ENCODE results near the gene ERI3.

DNA sequence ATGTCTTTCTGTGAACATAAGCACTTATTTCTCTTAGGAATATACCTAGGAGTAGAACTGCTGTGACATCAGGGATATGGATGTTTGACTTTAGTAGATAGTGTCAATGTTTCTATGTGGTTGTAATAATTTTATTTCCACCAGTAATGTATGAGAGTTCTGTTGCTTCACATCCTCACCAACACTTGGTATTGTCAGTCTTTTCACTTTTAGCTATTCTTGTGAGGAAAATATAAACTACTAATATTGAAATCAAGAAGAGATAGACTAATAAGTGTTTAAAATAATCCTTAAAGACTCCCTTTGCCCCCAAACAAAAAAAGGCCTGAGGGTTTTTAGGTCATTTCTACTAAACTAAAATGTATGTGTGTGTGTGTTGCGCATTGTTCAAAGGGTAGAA is 144.5 kb downstream of the ERI3 start:
- TF ChIP-seq POLR2A (IDR thresholded peaks at IDR 0.05; ENCODE audit: borderline replicate concordance, extremely low read depth, insufficient read depth, insufficient read length) = no peak
- TF ChIP-seq, protein P1, sequence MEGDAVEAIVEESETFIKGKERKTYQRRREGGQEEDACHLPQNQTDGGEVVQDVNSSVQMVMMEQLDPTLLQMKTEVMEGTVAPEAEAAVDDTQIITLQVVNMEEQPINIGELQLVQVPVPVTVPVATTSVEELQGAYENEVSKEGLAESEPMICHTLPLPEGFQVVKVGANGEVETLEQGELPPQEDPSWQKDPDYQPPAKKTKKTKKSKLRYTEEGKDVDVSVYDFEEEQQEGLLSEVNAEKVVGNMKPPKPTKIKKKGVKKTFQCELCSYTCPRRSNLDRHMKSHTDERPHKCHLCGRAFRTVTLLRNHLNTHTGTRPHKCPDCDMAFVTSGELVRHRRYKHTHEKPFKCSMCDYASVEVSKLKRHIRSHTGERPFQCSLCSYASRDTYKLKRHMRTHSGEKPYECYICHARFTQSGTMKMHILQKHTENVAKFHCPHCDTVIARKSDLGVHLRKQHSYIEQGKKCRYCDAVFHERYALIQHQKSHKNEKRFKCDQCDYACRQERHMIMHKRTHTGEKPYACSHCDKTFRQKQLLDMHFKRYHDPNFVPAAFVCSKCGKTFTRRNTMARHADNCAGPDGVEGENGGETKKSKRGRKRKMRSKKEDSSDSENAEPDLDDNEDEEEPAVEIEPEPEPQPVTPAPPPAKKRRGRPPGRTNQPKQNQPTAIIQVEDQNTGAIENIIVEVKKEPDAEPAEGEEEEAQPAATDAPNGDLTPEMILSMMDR (IDR thresholded peaks at IDR 0.05 in 2 of 3, conservative IDR thresholded peaks at IDR 0.05 in 1 of 3; ENCODE audit: borderline replicate concordance in 1 of 3, insufficient read depth in 1 of 3, low read depth in 2 of 3, low read length in 2 of 3) = no peak
- TF ChIP-seq, protein P2, sequence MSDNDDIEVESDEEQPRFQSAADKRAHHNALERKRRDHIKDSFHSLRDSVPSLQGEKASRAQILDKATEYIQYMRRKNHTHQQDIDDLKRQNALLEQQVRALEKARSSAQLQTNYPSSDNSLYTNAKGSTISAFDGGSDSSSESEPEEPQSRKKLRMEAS (IDR thresholded peaks at IDR 0.05) = no peak
- TF ChIP-seq, protein P3, sequence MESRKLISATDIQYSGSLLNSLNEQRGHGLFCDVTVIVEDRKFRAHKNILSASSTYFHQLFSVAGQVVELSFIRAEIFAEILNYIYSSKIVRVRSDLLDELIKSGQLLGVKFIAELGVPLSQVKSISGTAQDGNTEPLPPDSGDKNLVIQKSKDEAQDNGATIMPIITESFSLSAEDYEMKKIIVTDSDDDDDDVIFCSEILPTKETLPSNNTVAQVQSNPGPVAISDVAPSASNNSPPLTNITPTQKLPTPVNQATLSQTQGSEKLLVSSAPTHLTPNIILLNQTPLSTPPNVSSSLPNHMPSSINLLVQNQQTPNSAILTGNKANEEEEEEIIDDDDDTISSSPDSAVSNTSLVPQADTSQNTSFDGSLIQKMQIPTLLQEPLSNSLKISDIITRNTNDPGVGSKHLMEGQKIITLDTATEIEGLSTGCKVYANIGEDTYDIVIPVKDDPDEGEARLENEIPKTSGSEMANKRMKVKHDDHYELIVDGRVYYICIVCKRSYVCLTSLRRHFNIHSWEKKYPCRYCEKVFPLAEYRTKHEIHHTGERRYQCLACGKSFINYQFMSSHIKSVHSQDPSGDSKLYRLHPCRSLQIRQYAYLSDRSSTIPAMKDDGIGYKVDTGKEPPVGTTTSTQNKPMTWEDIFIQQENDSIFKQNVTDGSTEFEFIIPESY (IDR thresholded peaks at IDR 0.05; ENCODE audit: extremely low read depth, insufficient replicate concordance, low read length) = no peak
- TF ChIP-seq EZH2 (IDR thresholded peaks at IDR 0.05) = no peak
- no peak for TF ChIP-seq EZH2phosphoT487 (IDR thresholded peaks at IDR 0.05; ENCODE audit: borderline replicate concordance)
- no peak for TF ChIP-seq POLR2AphosphoS5 (IDR thresholded peaks at IDR 0.05; ENCODE audit: low read depth, low read length)
- TF ChIP-seq FOSL1 (IDR thresholded peaks at IDR 0.05; ENCODE audit: low read depth) = no peak
- no peak for TF ChIP-seq RAD21 (IDR thresholded peaks at IDR 0.05; ENCODE audit: low read depth)

Data from HCT116 (cell line).